SK-N-SH (cell line): ENCODE data around the gene DCLK1.

Experiments
- EP300 ChIP-seq, 2 experiments: IDR thresholded peaks; 2 replicates each; pipeline versions ENCODE4 v1.4.0 to v1.6.1; 2012; ENCODE audit warnings: borderline replicate concordance in 1 of 2, low read depth in 1 of 2, low read length in 1 of 2
- GABPA ChIP-seq: IDR thresholded peaks from 2 replicates; pipeline ENCODE4 v1.4.0; 2012; ENCODE audit warnings: low read depth, mild to moderate bottlenecking
- MEF2A ChIP-seq: IDR thresholded peaks from 2 replicates; pipeline ENCODE4 v1.4.0; 2012; ENCODE audit warnings: low read depth, borderline replicate concordance
- MXI1 ChIP-seq: IDR thresholded peaks from 2 replicates; pipeline ENCODE4 v1.6.1; 2012; ENCODE audit warnings: mild to moderate bottlenecking, low read depth, low read length, improper control_type of control experiment
- RAD21 ChIP-seq: IDR thresholded peaks from 2 replicates; pipeline ENCODE4 v1.6.1; 2012; ENCODE audit warnings: mild to moderate bottlenecking, low read length
- RFX5 ChIP-seq: IDR thresholded peaks from 2 replicates; pipeline ENCODE4 v1.6.1; 2012; ENCODE audit warnings: mild to moderate bottlenecking, improper control_type of control experiment, low read length
- SMC3 ChIP-seq: IDR thresholded peaks from 2 replicates; pipeline ENCODE4 v1.6.1; 2012; ENCODE audit warnings: low read depth, low read length, improper control_type of control experiment
- TAF1 ChIP-seq: IDR thresholded peaks from 2 replicates; pipeline ENCODE4 v1.6.1; 2012; ENCODE audit warnings: low read depth, mild to moderate bottlenecking, low read length, moderate library complexity, borderline replicate concordance
- USF1 ChIP-seq: IDR thresholded peaks from 2 replicates; pipeline ENCODE4 v1.4.0; 2012; ENCODE audit warnings: low read depth, borderline replicate concordance
- USF2 ChIP-seq: fragments of 150-350 bp; IDR thresholded peaks from 2 replicates; pipeline ENCODE4 v1.6.1; 2017; ENCODE audit warnings: antibody characterized with exemption, low read length, low read depth, borderline replicate concordance
- YY1 ChIP-seq: IDR thresholded peaks from 2 replicates; pipeline ENCODE4 v1.4.0; 2012; ENCODE audit warnings: low read depth, mild to moderate bottlenecking
- TF ChIP-seq, protein P1 (sequence below): fragments of 200-600 bp; sonication (generic); IDR thresholded peaks from 2 replicates; pipeline ENCODE4 v1.6.1; 2017; ENCODE audit warnings: antibody characterized with exemption, mild to moderate bottlenecking, moderate library complexity
- TF ChIP-seq, protein P2 (sequence below): IDR thresholded peaks from 2 replicates; pipeline ENCODE4 v1.4.0; 2012; ENCODE audit warnings: low read depth
- TF ChIP-seq, protein P3 (sequence below): IDR thresholded peaks from 2 replicates; pipeline ENCODE4 v1.6.1; 2012; ENCODE audit warnings: mild to moderate bottlenecking, low read depth, low read length, moderate library complexity

DNA sequence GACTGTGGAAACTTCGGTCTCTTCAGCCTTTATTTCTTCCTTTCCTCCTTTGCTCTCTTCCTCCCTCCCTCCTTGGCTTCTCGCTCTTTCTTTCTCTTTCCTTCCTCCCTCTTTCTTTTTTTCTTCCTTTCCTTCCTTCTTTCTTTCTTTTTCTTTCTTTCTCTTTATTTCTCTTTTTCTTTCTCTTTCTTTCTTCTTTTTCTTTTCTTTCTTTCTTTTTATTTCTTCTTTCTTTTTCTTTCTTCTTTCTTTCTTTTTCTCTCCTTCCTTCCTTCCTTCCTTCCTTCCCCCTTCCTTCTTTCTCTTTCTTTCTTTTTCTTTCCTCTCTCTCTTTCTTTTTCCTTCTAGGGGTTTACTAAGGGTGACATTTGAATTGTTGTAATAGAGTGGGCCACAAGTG, 364.5 kb downstream of the DCLK1 start:
- no peak for TF ChIP-seq USF2
- TF ChIP-seq, protein P1, sequence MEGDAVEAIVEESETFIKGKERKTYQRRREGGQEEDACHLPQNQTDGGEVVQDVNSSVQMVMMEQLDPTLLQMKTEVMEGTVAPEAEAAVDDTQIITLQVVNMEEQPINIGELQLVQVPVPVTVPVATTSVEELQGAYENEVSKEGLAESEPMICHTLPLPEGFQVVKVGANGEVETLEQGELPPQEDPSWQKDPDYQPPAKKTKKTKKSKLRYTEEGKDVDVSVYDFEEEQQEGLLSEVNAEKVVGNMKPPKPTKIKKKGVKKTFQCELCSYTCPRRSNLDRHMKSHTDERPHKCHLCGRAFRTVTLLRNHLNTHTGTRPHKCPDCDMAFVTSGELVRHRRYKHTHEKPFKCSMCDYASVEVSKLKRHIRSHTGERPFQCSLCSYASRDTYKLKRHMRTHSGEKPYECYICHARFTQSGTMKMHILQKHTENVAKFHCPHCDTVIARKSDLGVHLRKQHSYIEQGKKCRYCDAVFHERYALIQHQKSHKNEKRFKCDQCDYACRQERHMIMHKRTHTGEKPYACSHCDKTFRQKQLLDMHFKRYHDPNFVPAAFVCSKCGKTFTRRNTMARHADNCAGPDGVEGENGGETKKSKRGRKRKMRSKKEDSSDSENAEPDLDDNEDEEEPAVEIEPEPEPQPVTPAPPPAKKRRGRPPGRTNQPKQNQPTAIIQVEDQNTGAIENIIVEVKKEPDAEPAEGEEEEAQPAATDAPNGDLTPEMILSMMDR: no peak
- TF ChIP-seq USF1: no peak
- TF ChIP-seq RAD21: no peak
- TF ChIP-seq TAF1: no peak
- no peak for TF ChIP-seq EP300 (IDR thresholded peaks at IDR 0.05; ENCODE audit: borderline replicate concordance in 1 of 2, low read depth in 1 of 2, low read length in 1 of 2)
- TF ChIP-seq RFX5: no peak
- TF ChIP-seq SMC3: no peak
- TF ChIP-seq MEF2A: no peak
- no peak for TF ChIP-seq YY1
- no peak for TF ChIP-seq GABPA
- TF ChIP-seq, protein P2, sequence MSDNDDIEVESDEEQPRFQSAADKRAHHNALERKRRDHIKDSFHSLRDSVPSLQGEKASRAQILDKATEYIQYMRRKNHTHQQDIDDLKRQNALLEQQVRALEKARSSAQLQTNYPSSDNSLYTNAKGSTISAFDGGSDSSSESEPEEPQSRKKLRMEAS: no peak
- TF ChIP-seq MXI1: no peak
- TF ChIP-seq, protein P3, sequence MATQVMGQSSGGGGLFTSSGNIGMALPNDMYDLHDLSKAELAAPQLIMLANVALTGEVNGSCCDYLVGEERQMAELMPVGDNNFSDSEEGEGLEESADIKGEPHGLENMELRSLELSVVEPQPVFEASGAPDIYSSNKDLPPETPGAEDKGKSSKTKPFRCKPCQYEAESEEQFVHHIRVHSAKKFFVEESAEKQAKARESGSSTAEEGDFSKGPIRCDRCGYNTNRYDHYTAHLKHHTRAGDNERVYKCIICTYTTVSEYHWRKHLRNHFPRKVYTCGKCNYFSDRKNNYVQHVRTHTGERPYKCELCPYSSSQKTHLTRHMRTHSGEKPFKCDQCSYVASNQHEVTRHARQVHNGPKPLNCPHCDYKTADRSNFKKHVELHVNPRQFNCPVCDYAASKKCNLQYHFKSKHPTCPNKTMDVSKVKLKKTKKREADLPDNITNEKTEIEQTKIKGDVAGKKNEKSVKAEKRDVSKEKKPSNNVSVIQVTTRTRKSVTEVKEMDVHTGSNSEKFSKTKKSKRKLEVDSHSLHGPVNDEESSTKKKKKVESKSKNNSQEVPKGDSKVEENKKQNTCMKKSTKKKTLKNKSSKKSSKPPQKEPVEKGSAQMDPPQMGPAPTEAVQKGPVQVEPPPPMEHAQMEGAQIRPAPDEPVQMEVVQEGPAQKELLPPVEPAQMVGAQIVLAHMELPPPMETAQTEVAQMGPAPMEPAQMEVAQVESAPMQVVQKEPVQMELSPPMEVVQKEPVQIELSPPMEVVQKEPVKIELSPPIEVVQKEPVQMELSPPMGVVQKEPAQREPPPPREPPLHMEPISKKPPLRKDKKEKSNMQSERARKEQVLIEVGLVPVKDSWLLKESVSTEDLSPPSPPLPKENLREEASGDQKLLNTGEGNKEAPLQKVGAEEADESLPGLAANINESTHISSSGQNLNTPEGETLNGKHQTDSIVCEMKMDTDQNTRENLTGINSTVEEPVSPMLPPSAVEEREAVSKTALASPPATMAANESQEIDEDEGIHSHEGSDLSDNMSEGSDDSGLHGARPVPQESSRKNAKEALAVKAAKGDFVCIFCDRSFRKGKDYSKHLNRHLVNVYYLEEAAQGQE: no peak
